H1 (cell line): ENCODE measurements around the gene GTF2F2.

Source experiments
- POLR2AphosphoS5 ChIP-seq: IDR thresholded peaks from 2 replicates; pipeline ENCODE4 v1.6.1; 2011; ENCODE audit warnings: low read depth, low read length
- TF ChIP-seq, protein P1 (sequence below), 3 experiments: IDR thresholded peaks; 1 replicate in 2 of 3; 2 replicates in 1 of 3; pipeline versions ENCODE4 v1.5.1 to v1.6.1; 2011; ENCODE audit warnings: low read length in 3 of 3, mild to moderate bottlenecking in 3 of 3, inconsistent platforms in 2 of 3, low read depth in 1 of 3, moderate library complexity in 1 of 3; ENCODE audit not compliant: insufficient read depth in 1 of 3; ENCODE audit errors: control extremely low read depth in 1 of 3

DNA sequence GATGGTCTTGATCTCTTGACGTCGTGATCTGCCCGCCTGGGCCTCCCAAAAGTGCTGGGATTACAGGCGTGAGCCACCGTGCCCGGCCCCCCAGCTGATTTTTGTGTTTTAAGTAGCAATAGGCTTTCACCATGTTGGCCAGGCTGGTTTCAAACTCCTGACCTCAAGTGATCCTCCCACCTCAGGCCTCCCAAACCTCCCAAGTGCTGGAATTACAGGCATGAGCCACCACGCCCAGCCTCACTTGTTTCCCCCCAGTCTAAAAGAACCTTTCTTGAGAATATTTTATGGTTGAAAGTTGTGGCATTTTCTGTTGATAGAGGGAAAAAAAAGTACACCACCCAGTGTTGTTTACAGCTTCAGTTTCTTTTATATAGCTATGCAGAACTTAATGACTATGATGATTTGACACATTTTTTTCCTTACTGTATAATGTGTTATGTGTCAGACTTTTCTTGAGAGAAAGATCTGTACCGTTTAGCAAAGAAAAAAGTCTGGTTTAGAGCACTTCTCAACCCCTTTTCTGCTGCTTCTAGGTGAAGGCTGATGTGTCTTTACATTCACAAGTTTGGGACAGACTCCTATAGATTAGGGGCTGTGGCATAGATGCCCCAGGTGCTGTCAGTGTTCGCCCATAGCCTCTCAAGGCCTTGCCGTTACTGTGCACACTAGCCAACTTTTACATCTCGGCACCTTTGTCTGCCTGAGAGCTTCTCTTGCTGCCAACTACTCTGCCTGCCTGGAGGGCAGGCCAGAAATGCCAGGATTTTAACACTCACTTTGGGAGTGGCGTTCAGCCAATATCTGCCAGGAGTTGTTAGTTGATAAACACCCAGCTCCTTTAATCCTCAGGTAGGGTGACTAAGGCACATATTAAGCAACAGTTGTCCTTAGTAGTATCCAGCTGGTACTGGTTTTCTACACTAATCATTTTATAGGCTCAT lies 47.6 kb downstream of the GTF2F2 start:
- TF ChIP-seq, protein P1, sequence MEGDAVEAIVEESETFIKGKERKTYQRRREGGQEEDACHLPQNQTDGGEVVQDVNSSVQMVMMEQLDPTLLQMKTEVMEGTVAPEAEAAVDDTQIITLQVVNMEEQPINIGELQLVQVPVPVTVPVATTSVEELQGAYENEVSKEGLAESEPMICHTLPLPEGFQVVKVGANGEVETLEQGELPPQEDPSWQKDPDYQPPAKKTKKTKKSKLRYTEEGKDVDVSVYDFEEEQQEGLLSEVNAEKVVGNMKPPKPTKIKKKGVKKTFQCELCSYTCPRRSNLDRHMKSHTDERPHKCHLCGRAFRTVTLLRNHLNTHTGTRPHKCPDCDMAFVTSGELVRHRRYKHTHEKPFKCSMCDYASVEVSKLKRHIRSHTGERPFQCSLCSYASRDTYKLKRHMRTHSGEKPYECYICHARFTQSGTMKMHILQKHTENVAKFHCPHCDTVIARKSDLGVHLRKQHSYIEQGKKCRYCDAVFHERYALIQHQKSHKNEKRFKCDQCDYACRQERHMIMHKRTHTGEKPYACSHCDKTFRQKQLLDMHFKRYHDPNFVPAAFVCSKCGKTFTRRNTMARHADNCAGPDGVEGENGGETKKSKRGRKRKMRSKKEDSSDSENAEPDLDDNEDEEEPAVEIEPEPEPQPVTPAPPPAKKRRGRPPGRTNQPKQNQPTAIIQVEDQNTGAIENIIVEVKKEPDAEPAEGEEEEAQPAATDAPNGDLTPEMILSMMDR (IDR thresholded peaks at IDR 0.05; ENCODE audit: control extremely low read depth in 1 of 3, insufficient read depth in 1 of 3, low read depth in 1 of 3, low read length in 3 of 3) = no peak
- no peak for TF ChIP-seq POLR2AphosphoS5
